Measurements from ENCODE around the gene BACE2.

The BACE2 gene

DNA sequence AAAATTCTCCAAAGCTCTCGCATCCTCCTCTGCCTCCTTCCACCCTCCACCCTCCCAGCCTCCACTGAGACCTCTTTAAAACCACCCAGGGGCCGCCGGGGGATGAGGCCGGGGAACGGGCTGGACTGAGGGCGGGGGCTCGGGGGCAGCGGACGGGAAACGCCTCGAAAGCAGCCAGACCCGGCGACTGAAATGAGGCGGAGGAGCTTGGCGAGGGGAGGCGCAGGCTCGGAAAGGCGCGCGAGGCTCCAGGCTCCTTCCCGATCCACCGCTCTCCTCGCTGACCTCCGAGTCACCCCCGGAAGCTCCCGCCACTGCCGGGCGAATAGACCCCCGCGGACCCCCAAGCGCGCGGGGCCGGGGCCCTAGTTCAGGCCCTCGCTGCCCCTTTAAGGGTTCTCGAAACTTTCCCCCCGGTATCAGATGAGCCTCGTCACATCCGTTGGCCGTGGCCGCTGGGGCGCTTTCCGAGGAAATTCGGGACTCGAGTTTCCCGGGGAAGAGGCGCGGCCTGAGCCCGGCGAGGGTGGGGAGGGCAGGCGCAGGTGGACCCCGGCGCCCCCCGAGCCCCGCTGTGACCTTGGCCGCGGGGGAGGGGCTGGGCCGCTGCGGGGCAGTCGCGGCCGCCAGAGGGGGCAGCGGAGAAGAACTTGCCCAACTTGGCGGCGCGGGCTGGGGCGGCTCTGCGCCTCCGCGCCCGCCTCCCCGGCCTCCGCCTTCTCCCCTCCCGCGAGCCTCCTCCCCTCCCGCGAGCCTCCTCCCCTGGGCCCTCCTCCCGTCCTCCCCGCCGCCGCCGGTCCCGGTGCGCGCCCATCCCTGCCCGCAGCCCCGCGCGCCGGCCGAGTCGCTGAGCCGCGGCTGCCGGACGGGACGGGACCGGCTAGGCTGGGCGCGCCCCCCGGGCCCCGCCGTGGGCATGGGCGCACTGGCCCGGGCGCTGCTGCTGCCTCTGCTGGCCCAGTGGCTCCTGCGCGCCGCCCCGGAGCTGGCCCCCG is at the start of gene BACE2:
Gene BACE2 (plus strand): TSS at position 813 of the 995 bp plus-strand sequence. CDS start 104 bp downstream, at position 917.
- DNase-seq (ENCODE audit: low read depth in 2 of 2) = peak; percentile 19 to 47

DNA sequence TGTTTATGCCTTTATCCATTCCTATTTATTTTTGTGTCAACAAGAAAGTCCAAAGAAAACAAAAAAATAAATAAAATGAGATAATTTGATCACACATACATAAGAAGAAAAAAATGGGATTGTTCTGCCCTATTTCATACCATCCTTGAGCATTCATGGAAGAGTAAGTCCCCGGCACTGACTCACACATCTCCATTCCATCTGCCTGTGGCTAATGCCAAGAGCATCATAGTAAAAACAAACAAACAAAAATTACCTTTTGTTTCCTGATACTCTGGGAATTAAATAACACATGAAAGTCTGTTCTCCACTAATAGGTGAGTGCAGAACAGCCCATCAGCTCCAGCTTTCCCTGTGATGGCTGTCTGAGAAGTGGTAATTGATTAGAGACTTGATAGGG is 48.1 kb upstream of the BACE2 start:
- DNase-seq (ENCODE audit: low read depth in 2 of 2) = no peak

DNA sequence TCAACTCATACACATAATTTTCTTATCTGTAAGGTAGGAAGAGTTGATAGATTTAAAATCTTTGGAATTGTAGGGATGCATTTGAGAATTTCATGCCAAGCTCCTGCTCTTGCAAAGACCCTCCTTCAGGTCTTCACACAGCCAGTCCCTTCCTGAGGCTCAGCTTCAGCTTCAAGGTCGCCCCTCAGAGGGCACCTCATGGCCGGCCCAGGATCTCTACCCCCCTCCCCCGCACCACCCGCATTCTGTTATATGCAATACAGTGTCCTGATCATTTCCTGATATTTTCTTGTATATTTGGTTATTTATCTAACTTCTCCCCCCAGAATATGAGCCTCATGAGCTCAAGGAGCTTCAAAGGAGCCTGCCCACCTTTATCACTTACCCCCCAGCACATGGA is 47.0 kb upstream of the BACE2 start:
- DNase-seq (ENCODE audit: low read depth in 2 of 2) = no peak

DNA sequence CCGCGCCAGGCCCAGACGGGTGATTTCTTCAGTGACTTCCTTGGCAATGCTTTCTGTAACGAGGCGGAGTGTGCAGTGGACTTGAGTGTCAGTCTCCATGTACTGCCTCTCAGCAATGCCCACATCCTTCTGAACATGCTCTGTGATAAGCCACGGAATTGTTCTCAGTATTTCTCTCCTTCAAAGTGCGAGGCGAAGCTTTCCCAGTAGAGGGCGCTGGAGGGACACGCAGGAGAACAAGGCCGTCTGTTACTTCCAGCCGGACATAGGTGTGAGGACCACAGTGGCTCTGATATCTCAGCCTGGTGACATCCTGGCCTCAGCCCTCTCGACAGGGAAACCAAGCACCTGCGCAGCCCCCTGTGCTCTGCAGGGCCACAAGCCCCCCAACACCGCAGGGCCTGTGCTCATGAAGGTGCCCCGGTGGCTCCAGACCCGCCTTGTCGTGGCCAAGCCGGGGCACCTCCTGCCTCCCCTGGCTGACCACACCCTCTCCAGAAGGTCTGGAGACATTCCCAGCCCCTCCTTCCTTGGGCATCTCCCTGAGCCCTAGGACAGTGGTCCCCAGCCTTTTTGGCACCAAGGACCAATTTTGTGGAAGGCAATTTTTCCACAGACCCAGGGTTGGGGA is 46.1 kb upstream of the BACE2 start:
- peak; percentile 49 to 70 for DNase-seq (ENCODE audit: low read depth in 2 of 2)

DNA sequence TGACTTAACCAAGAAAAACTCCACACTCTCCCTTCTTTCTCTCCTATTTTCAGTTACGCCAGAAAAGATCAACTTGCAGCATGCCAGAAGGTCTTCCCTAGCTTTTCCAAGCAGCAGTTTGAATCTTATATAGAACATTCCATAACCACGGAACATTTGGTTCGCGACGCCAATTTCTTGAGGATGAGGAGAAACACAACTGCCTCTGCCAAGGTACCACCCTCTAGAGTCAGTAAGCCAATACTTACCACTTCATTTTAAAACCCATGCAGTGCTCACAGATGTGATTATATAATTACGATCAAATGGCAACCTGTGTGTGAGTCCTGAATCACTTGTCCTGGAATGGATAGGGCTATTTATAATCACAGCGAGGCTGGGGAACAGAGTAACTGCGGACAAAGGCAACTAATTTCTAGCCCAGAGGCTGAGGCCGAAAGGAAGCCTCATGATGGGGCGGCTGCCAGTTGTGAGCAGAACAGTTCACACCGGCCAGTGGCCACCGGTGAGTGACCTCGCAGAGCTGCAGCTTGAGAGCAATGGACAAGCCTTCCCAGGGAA is 43.2 kb upstream of the BACE2 start:
- DNase-seq (ENCODE audit: low read depth in 2 of 2) = no peak

DNA sequence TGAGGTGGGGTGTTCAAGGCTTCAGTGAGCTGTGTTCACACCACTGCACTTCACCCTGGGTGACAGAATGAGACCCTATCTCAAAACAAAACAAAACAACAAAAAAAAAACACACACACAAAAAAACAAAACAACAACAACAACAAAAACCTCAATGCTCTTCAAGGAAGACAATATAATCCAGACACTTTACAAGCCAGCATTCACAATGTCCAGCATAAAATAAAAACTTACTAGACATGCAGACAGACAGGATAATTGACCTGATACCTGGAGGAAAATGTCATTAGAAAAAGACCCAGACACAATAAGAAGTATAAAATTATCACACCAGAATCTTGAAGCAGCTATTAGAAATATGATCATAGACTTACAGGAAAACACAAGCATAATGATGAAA is 39.0 kb upstream of the BACE2 start:
- no peak for DNase-seq (ENCODE audit: low read depth in 2 of 2)

DNA sequence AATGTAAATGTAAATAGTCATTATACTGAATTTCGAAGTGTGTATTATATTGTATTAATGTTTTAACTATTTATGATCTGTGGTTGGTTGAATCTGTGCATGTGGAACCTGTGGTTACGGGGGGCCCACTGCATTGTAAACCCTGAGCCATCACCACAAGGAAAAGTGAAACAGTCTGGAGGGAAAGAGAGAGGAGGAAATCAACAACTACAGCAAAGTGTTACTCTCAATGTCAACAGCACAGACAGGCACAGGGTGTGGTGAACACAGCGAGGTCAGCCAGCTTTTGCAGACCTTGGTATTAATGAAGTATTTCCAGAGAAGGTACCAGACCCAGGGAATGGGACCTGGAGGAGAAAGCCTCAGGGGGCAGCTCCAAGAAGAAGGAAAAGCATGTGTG is 37.1 kb upstream of the BACE2 start:
- no peak for DNase-seq (ENCODE audit: low read depth in 2 of 2)

DNA sequence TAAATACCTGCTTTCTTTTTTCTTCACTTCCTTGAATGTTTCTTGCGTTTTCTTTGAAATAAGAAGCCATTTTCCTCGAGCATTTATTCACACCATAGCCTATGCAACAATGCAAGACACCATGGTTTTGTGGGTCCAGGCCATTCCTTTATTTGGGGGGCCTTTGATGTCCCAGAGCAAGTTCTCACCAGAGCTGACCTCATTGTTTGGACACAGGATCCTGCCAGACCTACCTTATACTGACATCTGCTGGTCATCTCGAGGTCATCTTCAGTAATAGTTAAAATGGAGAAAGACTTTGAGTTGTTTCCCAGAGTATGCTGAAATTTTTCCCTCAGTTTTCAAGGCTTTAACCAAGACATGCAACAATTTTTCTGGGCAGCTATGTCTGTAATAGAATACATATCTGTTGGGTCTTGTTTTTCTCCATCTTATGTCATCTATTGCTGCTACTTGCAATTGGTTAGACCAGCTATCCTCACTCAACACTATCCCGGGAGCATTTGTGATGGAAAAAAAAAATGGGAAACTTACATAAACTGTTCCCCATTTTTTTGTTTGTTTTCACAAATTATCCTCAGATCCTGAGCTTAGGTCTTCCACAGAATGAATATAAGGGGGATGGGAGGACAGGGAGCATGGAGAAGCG is 34.0 kb upstream of the BACE2 start:
- DNase-seq (ENCODE audit: low read depth in 2 of 2) = no peak

DNA sequence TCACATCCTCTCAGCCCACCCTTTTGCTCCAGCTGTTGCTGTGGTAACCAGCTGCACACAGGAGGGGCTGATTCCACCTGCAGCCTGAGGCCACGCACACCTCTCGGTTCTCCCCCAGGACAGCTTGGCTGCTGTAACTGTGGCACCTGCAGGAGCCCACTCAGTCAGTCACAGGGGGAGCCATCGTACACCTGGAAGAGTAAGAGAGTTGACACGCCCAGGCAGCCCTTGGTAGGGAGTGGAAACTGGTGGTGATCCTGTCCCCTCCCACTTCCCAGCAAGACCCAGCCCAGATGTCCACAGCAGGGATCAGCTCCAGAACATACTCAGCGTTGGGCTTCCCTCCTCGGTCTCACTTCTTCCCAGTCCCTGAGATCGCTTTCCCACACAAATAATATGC is 32.2 kb upstream of the BACE2 start:
- no peak for DNase-seq (ENCODE audit: low read depth in 2 of 2)

DNA sequence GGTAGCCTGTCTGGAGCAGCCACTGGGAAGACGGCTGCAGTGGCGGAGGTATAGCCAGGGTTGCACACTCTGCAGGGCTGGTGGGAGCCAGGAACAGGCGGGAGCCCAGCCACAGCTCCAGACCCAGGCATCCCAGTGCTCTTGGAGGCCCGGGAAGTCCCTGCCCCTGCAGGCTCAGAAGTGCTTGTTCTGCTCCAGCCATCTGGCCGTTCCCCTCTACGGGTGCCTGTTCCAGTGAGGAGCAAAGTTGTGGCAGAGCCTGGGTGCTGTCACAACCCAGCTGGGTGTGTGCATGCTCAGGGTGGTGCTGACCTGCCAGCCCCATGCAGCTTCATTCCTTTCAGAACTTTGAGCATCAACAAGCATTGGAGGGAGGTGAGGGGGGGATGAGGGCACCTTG is 31.7 kb upstream of the BACE2 start:
- no peak for DNase-seq (ENCODE audit: low read depth in 2 of 2)

DNA sequence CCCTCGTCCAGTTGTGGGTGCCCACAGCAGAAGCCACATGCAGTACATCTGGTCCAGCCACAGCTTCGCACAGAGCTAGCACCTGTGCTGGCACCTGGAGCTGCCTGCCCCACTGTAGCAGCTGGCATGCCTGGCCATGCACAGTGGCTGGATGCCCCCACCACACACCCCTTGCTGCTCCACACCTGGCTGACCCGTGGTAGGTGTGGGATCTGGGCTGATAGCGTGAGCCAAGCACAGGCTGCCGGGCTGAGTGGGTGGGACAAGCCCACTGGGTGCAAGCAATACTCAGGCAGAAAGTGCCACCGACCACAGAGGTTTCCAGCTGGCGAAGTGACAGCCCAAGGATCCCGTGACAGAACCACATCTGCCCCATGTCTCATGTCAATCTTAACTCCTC is 30.6 kb upstream of the BACE2 start:
- no peak for DNase-seq (ENCODE audit: low read depth in 2 of 2)

DNA sequence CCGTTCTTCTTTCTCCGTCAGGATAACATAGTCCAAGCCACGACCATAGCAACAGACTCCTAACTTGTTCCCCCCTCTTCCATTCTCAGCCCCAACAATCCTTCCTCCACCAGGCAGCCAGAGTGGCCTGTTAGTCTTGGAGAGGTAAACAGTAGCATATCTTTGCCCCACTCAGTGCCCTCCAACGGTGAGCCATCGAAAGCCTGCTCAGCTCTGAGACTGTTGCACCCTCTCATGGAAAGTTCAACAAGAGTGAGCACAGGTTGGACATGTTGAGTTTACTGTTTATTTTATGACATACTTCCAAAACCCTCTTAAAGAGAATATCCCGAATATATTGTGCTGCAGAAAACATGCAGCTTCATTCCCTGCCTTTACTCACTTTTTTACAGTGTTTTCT is 30.1 kb upstream of the BACE2 start:
- DNase-seq (ENCODE audit: low read depth in 2 of 2) = no peak

DNA sequence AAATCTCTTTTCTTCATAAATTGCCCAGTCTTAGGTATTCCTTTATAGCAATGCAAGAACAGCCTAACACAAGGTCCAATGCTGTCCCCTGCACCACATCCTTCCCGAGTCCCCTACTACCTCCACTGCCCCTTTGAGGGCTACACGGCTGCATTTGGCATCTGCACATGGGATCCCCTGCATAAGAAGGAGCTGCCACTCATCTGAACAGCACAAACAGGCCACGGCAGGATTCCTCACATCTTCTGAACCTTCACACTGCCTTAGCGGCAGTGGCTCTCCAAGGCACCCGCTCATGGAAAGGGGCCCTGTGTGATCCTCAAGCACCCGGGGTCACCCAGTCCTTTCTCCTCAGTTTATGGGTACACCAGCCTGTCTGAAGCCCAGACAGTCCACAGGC is 29.2 kb upstream of the BACE2 start:
- no peak for DNase-seq (ENCODE audit: low read depth in 2 of 2)

DNA sequence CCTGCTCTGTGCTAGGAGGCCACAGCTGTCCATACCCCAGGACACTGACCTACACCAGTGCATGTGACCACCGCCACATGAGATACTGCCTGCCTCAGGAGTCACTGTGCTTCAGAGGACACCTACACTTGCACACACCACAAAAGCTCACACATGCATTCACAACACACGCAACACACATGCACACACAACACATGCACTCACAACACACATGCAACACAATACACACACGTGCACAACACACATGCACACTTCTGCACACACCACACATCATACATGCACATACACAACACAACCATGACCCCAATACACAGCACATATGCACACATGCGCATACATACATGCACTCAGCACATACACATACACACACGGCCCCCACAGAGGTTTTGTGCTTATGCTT is 28.7 kb upstream of the BACE2 start:
- no peak for DNase-seq (ENCODE audit: low read depth in 2 of 2)

DNA sequence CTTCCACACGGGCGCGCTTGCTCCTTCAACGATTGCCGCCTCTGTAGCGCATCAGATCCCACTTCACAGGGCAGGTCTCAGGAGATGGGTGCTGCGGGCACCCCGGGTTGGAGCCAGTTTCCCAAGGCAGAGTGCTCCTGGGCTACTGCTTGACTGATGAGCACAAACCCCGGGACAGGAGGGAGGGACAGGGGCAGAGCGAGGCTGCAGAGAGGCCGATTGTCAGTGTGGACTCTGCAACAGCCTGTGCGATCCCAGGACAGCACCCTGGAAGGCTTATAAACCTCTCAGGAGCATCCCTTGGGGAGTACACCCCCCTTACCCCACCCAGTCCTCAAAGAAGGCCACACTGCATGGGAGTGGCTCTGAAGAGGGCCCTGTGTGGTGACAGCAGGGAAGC is 28.0 kb upstream of the BACE2 start:
- DNase-seq (ENCODE audit: low read depth in 2 of 2) = no peak

DNA sequence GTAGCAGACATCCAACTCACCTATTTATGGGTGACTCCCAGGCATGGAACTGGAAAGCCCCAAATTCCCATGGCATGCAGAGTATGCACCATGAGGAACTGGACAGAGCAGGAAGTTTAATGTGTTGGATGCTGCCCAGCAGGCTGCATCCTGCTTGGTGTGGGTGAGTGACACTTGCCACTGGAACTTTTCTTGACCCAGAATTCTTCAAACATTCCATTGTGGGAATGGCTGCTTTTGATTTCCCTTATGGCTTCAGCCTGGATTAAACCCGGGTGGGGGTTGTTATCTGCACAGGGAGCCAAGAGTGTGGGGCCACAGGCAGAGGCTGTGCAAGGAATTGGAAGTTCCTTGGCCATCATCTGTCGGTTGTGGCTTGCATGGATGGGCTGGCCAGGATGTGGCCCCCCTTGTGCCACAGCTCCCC is 26.9 kb upstream of the BACE2 start:
- DNase-seq (ENCODE audit: low read depth in 2 of 2) = no peak

DNA sequence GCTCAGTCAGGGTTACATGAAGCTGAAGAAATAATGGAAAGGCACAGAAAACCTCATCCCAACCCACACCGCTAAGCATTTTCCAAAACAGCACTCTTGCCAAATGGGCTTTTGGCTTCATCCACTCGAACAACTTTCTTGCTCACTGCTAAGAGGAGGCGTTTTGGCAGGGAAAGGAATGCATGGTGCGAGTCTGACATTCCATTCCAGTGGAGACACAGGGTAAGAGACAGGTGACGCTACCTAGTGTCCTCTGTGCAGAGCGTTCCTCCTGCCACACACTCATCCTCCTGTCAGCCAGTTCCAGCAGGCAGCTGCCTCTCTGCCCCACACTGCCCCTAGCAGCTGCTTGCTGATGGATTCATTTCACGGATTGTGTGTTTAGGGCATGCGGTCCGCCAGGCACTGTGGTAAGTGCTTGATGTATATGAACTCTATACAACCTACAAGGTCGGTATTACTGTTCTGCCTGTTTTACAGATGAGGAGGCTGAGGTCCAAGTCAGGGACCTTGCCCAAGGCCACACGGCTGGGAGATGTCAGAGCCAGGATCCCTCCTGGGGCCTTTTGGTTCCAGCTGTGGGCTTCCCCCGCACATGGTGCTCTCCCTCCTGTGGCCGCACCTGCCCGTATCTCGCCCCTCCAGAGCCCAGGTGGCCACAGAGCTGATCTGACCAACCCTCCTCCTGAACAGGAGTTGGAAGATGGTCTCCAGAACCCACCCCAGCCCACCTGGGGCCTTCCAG is 25.7 kb upstream of the BACE2 start:
- no peak for DNase-seq (ENCODE audit: low read depth in 2 of 2)

DNA sequence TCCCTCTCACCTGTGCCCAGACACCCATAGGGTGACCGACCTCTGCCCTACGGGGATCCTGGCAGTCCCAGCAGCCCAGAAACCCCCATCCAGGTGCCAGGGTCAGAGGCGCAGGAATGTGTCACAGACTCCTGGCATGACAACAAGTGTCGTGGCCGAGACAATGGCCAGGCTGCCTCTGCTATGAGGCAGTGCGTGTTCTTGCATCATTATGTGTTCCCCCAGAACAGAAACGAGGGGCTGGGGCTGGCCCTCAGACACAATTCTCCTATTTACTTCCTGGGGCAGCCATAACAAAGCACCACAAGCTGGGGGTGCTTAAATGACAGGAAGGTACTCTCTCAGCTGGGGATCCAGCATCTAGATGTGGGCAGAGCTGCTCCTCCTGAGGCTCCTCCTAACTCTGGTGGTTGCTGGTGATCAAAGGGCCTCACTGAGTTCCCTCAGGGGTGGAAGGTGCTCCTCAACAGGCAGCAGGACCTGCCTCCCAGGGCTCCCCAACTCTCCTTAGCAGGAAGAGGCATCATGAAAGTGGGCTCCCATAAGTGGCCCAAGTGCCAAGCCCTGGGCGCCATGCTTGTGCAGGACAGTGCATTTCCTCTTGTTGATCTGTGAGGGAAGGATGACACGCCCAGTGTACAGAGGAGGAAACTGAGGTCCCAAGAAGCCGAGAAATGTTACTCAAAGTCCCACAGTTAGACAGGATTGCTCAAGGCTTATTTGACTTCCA is 24.2 kb upstream of the BACE2 start:
- no peak for DNase-seq (ENCODE audit: low read depth in 2 of 2)

DNA sequence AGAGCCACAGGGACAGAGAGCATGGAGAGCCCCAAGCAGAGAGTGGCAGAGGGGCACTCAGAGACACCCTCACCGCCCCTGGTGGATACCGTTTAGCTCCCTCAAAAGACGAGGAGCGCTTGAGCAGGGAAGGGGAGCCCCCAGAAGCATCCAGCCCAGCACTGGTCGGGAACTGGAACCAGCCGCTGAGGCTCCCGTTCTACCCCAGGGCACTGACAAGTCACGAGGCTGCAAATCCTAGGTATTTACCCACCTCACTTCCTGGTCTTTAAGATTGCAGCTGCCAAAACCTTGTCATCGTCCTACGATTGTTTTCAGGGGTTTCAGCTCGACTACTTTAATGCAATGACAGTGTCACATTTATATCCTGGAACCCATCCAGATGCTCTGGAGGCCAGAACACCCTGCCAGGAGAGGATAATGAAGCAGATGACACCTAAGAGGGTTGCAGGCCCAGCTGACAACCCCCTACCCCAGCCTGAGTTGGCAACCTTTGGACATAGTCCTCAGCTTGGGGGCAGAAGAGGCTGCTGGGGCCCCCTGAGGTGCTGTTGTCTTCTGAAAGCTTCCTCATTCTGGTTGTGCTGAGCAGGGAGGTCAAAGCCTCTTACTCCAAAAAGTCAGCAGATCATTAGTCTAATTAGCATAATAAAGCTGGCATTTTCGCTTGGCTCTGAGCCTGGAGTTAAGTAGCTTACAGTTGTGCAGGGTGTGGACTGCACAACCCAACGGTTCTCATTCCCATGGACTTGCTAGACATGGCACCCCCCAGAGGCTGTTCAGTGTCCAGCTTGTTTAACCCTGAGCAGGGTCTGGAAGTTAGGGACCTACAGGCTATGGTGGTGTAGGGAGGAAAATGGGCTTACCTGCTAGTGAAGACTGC is 20.6 kb upstream of the BACE2 start:
- no peak for DNase-seq (ENCODE audit: low read depth in 2 of 2)

DNA sequence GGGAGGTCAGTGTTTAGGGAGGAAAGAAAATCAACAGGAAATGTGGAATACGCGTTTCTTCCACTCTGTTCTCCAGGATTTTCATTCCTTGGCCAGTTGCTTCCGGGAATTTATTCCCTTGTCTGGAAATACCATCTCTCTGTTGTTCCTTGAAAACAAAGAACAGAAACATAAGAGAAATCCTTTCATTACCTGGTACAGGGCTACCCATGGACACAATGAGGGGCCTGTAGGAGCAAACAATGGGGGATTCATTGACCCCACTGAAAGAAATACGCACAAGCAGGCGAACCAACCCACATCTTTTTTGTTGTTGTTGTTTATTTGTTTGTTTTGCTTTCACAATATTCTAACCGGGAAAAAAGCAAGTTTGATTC is 20.0 kb upstream of the BACE2 start:
- no peak for DNase-seq (ENCODE audit: low read depth in 2 of 2)
